HFF-Myc (cell line): ENCODE data around the gene FKBP15.
"Not testable (repeated sequence)": the region's sequence is repeated elsewhere in the genome, so short reads cannot be mapped to it uniquely, and the experiment has no call there.

Experiments
- DNase-seq: peaks from one replicate; pipeline ENCODE4 v3.0.0-alpha.2; 2011; ENCODE audit warnings: low read depth; ENCODE audit errors: extremely low read depth
- H3K4me3 ChIP-seq: replicated peaks from 2 replicates; pipeline ENCODE4 v1.5.1; 2011; ENCODE audit warnings: low read depth, mild to moderate bottlenecking, control low read depth, low read length
- CTCF ChIP-seq: IDR thresholded peaks from 2 replicates; pipeline ENCODE4 v1.5.1; 2012; ENCODE audit warnings: mild to moderate bottlenecking, low read depth, low read length, control low read depth; ENCODE audit errors: missing control alignments

The FKBP15 gene

GRCh38 chr9:113152699-113153098 is 68.4 kb downstream of the FKBP15 start:
- no peak for DNase-seq
- no peak overlapping the region for H3K4me3 ChIP-seq
- TF ChIP-seq CTCF: no peak

GRCh38 chr9:113151696-113152630 is 69.1 kb downstream of the FKBP15 start:
- no peak for DNase-seq
- TF ChIP-seq CTCF: no peak
- H3K4me3 ChIP-seq: peak overlapping the region; percentile 70

- H3K4me3 ChIP-seq: peak within 1 kb of the TSS; percentile 70
- peak; percentile 26 for TF ChIP-seq CTCF
- DNase-seq: peak; percentile 19
Observed at GRCh38 chr9:113150670-113151611, 70.1 kb downstream of the FKBP15 start, which contains the start of gene SLC31A2. Gene SLC31A2 (plus strand): TSS chr9:113151007. CDS start chr9:113151075, 68 bp downstream.

GRCh38 chr9:113149561-113149960 is 71.5 kb downstream of the FKBP15 start:
- H3K4me3 ChIP-seq, DNase-seq: not testable (repeated sequence)

GRCh38 chr9:113148781-113149510 is 72.1 kb downstream of the FKBP15 start:
- H3K4me3 ChIP-seq: no peak overlapping the region
- no peak for TF ChIP-seq CTCF
- DNase-seq: no peak

GRCh38 chr9:113148372-113148705 is 72.7 kb downstream of the FKBP15 start:
- no peak for DNase-seq
- TF ChIP-seq CTCF: no peak
- no peak overlapping the region for H3K4me3 ChIP-seq
